Fibroblast of skin of left biceps (primary cell): Measurements from ENCODE around the gene MYL9.

Experiments used
- DNase-seq, 2 experiments: peaks; one replicate each; pipeline ENCODE4 v3.0.0-alpha.2; 2013; ENCODE audit warnings: low read depth in 2 of 2

MYL9 gene

GRCh38 chr20:36582821-36583220 is 41.5 kb downstream of the MYL9 start:
- no peak for DNase-seq

DNA sequence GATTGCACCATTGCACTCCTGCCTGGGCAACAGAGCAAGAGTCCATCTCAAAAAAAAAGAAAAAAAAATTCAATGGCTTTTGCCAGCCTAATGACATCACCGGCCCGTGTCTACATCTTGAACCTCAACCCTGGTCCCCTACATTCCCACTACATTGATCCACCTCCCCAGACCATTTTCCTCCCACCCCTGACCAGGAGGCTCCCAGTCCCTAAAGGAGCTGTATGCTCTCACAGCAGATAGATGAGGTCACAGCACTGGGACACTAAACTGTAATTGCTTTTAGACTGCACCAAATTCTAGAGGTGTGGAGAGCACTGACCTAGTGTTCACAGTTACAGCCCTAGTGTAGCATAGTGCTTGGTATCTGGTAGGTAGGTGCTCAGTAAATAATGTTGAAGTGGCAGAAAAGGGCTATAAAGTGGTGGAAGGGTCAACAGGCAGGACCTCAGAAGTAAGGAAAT is 42.7 kb downstream of the MYL9 start:
- DNase-seq: no peak

DNA sequence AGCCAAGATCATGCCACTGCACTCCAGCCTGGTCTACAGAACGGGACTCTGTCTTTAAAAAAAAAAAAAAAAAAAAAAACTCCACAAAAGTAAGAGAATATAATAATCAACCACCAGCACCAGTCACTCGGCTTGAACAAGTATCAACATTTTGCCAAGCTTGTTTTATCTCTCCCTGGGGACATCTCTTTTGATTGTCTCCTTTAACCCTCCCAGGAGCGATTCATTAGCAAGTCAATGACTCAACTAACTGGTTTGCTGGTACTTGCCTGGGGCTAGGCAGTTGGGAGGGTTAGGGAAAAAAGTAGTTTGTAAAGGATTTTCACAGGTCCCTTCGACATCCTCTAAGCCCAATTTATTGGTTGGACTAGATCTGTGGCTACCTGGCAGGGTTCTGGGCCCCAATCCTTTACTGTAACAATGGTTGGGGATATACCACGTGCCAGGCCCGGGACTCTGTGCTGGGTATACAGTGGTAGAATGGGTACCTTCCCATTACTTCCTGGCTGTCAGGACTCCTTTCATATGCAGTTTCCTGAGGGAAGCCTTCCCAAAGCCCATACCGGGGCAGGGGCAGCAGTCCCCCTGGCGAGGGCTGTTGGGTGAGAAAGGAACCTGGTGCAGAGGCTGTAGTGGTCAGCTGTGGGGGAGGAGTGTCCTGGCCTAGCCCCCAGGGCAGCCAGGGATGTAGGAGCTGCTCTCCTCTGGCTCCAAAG is 44.2 kb downstream of the MYL9 start:
- DNase-seq: no peak

GRCh38 chr20:36587388-36588070 is 46.2 kb downstream of the MYL9 start:
- no peak for DNase-seq

DNA sequence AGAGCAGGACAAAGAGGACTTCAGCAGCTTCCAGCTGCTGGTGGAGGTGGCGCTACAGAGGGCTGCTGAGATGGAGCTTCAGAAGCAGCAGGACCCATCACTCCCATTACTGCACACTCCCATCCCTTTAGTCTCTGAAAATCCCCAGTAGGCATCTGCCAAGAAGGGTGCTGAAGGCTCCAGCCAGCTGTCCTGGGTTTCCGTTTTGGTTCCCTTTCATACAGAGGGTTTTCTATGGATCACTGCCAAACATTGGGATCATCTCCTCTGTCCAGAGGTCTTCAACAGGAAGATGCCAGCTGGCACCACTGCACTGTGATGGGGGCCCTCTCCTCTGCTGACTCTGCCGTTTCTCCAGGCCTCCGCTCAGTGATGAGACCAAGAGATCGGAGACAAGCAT is 50.0 kb downstream of the MYL9 start:
- DNase-seq: no peak

- no peak for DNase-seq
Measured at GRCh38 chr20:36591854-36592641, 50.7 kb downstream of the MYL9 start.

DNA sequence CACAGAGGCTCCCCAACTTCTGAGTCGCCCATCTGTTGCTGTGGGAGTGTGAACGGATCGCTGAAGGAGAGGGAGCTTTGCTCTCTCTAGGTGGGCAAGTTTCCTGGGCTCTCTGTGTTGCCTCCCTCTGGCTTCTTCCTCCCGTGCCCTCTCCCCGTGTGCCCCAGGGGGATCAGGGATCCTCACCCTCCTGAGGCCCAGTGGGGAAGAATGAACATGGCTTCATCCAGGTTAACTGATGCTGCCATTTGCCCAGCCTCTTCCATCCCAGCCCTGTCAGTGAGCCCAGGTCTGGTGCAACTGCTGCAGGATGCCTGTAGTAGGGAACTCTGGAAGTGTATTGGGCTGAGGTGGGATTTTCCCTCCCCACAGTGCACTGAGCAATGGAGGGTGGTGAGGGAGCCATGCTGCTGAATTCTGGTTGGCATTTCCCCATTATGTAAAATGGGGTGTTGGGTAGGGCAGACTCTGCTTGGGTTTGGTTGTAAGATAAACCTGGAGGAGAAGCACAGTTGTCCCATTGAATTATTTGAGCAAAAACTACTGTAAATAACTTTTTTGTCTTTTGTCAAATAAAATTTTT is 52.1 kb downstream of the MYL9 start:
- DNase-seq: no peak

DNA sequence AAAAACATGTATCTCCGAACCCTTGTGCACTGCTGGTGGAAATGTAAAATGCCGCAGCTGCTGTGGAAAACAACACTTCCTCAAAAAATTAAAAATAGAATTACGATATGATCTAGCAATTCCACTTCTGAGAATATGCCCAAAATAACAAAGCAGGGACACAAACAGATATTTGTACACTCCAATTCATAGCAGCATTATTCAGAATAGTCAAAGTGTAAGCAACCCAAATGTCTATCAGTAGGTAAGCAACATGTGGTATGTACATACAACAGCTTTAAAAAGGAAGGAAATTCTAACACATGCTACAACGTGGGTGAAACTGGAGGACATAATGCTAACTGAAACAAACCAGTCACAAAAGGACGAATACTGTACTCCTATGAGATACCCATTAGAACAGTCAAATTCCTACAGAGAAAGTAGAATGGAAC is 58.6 kb downstream of the MYL9 start:
- no peak for DNase-seq
